Measurements from ENCODE around the gene CNTN5. TPM values are rescaled to one million over a fixed set of nuclear protein-coding genes. Genes with fewer than 3 reads are reported as not detected.

Gene CNTN5
- total RNA-seq, 1 donor from 2014 or later = 0.24 TPM

DNA sequence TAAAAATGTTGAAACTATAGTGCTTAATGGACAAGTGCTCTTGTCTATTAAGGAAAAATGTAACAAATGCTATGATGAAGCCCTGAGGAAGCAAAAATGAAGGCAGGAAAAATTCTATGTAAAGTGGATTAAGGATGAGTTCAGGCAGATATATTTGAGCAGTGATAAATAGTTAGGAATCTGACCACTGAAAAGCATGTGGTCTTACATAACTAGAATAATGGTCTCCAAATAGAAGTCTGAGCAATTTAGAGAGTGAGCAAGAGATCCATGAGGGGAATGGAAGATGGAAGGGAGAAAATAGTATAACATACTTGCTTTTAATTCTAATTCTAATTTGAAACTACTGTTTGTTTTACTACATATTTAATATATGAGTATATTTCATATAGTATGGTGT, 1155.7 kb downstream of the CNTN5 start:
- intact Hi-C loops (cut with DNase I) = no loop called here
- no peaks in the 10 kb centered on the region for H3K9me3 ChIP-seq
- H3K36me3 ChIP-seq = no peaks in the 10 kb centered on the region
- H3K27me3 ChIP-seq (ENCODE audit: low read depth) = no peaks in the 10 kb centered on the region
- H3K4me1 ChIP-seq = no peaks in the 10 kb centered on the region
- no peak overlapping the region for H3K4me3 ChIP-seq
- DNase-seq (no peak), ATAC-seq (no peak)
- H3K27ac ChIP-seq = no peak overlapping the region
- TF ChIP-seq, protein P1, sequence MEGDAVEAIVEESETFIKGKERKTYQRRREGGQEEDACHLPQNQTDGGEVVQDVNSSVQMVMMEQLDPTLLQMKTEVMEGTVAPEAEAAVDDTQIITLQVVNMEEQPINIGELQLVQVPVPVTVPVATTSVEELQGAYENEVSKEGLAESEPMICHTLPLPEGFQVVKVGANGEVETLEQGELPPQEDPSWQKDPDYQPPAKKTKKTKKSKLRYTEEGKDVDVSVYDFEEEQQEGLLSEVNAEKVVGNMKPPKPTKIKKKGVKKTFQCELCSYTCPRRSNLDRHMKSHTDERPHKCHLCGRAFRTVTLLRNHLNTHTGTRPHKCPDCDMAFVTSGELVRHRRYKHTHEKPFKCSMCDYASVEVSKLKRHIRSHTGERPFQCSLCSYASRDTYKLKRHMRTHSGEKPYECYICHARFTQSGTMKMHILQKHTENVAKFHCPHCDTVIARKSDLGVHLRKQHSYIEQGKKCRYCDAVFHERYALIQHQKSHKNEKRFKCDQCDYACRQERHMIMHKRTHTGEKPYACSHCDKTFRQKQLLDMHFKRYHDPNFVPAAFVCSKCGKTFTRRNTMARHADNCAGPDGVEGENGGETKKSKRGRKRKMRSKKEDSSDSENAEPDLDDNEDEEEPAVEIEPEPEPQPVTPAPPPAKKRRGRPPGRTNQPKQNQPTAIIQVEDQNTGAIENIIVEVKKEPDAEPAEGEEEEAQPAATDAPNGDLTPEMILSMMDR (IDR thresholded peaks at IDR 0.05) = no peak

GRCh38 chr11:100177651-100178050, 1156.9 kb downstream of the CNTN5 start:
- TF ChIP-seq, protein P1 (IDR thresholded peaks at IDR 0.05) = no peak
- Histone ChIP-seq H3K9me3 (no peaks in the 10 kb centered on the region), H3K27ac (no peak overlapping the region), H3K4me3 (no peak overlapping the region), H3K27me3 (ENCODE audit: low read depth) (no peaks in the 10 kb centered on the region), H3K36me3 (no peaks in the 10 kb centered on the region), H3K4me1 (no peaks in the 10 kb centered on the region)
- intact Hi-C loops (cut with DNase I) = no loop called here
- no peak for ATAC-seq
- no peak for DNase-seq

DNA sequence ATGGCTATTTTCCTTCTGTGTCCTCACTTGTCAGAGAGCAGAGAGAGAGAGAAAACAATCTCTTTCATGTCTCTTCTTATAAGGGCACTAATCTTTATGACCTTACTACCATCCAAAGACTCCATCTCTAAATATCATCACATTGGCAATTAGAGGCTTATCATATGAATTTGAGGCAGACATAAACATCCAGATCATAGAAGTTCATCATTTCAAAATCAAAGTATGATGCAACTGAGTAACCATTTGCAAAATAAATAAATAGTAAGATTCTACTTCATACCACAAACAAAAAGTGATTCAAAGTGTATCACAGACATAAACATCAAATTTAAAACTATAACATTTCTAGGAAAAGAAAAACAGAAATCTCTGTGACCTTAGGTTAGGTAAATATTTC, 1161.6 kb downstream of the CNTN5 start:
- Histone ChIP-seq H3K4me3 (no peak overlapping the region), H3K4me1 (no peaks in the 10 kb centered on the region), H3K9me3 (no peaks in the 10 kb centered on the region), H3K27me3 (ENCODE audit: low read depth) (no peaks in the 10 kb centered on the region), H3K36me3 (no peaks in the 10 kb centered on the region), H3K27ac (no peak overlapping the region)
- ATAC-seq (no peak), DNase-seq (no peak)
- intact Hi-C loops (cut with DNase I) = no loop called here
- TF ChIP-seq, protein P1 (IDR thresholded peaks at IDR 0.05) = no peak

GRCh38 chr11:100182927-100183326, 1162.2 kb downstream of the CNTN5 start:
- Histone ChIP-seq H3K27me3 (ENCODE audit: low read depth) (no peaks in the 10 kb centered on the region), H3K36me3 (no peaks in the 10 kb centered on the region), H3K9me3 (no peaks in the 10 kb centered on the region), H3K27ac (no peak overlapping the region), H3K4me1 (no peaks in the 10 kb centered on the region), H3K4me3 (no peak overlapping the region)
- ATAC-seq = no peak
- intact Hi-C loops (cut with DNase I) = no loop called here
- TF ChIP-seq, protein P1 (IDR thresholded peaks at IDR 0.05) = no peak
- DNase-seq = no peak

- TF ChIP-seq, protein P1 (IDR thresholded peaks at IDR 0.05) = no peak
- H3K9me3 ChIP-seq = no peaks in the 10 kb centered on the region
- no peaks in the 10 kb centered on the region for H3K27me3 ChIP-seq (ENCODE audit: low read depth)
- DNase-seq = no peak
- no peak overlapping the region for H3K27ac ChIP-seq
- intact Hi-C loops (cut with DNase I) = no loop called here
- no peaks in the 10 kb centered on the region for H3K4me1 ChIP-seq
- no peaks in the 10 kb centered on the region for H3K36me3 ChIP-seq
- ATAC-seq = no peak
- H3K4me3 ChIP-seq = no peak overlapping the region
These were observed 1164.8 kb downstream of the CNTN5 start for GRCh38 chr11:100185588-100185987.

Data from lower lobe of right lung (tissue), 2 donors.